NB4 (cell line): ENCODE measurements around the gene TLDC2.

Experiments
- POLR2A ChIP-seq: IDR thresholded peaks from 2 replicates; pipeline ENCODE4 v1.6.1; 2011; ENCODE audit warnings: mild to moderate bottlenecking; ENCODE audit not compliant: insufficient read length; ENCODE audit errors: extremely low read depth
- TF ChIP-seq, protein P1 (sequence below): IDR thresholded peaks from one replicate; pipeline ENCODE4 v1.5.1; 2012; ENCODE audit warnings: low read depth, low read length
- TF ChIP-seq, protein P2 (sequence below): IDR thresholded peaks from 2 replicates; pipeline ENCODE4 v1.6.1; 2011; ENCODE audit warnings: low read depth, low read length

DNA sequence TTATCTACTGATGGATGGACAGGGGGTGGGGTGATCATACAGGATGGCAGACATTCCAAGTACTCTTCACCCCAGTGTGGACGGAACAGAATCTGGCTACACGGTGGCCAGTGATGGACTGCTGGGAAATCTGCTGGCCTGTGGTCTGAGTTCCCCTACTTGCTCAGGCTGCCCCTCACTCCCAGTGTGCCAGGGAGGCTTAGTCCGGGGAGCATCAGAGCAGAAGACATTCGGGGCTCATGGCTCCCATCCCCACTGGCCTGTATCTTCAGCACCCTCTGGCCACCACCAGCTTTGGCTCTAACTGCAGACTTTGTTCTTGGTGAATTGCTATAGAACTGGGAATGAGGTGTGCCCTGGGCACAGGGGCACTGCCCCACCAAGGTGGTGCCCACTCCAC, 15.3 kb downstream of the TLDC2 start:
- TF ChIP-seq, protein P1, sequence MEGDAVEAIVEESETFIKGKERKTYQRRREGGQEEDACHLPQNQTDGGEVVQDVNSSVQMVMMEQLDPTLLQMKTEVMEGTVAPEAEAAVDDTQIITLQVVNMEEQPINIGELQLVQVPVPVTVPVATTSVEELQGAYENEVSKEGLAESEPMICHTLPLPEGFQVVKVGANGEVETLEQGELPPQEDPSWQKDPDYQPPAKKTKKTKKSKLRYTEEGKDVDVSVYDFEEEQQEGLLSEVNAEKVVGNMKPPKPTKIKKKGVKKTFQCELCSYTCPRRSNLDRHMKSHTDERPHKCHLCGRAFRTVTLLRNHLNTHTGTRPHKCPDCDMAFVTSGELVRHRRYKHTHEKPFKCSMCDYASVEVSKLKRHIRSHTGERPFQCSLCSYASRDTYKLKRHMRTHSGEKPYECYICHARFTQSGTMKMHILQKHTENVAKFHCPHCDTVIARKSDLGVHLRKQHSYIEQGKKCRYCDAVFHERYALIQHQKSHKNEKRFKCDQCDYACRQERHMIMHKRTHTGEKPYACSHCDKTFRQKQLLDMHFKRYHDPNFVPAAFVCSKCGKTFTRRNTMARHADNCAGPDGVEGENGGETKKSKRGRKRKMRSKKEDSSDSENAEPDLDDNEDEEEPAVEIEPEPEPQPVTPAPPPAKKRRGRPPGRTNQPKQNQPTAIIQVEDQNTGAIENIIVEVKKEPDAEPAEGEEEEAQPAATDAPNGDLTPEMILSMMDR: no peak
- TF ChIP-seq POLR2A: no peak
- TF ChIP-seq, protein P2, sequence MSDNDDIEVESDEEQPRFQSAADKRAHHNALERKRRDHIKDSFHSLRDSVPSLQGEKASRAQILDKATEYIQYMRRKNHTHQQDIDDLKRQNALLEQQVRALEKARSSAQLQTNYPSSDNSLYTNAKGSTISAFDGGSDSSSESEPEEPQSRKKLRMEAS: no peak
